Adipose tissue (tissue), 3 donors: ENCODE results near the gene SUN1. TPM values are rescaled to one million over a fixed set of nuclear protein-coding genes. Genes with fewer than 3 reads are reported as not detected.
"Not testable (repeated sequence)": the region's sequence is repeated elsewhere in the genome, so short reads cannot be mapped to it uniquely, and the experiment has no call there.

ENCODE experiments used
- H3K27ac ChIP-seq: one replicate; pipeline ENCODE4 v1.5.1; 2013; ENCODE audit warnings: low read depth, low read length
- WGBS, 3 donors: extraction: QIAGEN DNeasy Blood & Tissue Kit; methylation state at CpG; one replicate each; pipeline ENCODE4 v1.1.7; 2013; 5-methylcytosine and 5-hydroxymethylcytosine counted together
- polyA plus RNA-seq, 3 donors: library from polyadenylated mRNA; stranded (reverse); fragments of 200-250 nt; gene quantifications; one replicate each; pipeline ENCODE4 v1.2.3, GENCODE V29; 2013
- donor health status: healthy with polysubstance abuse.
- donor health status: Bipolar disorder and iron deficiency.
- donor health status: healthy.

Gene SUN1
- polyA plus RNA-seq, 3 donors = 46.9 to 108 (median 73.0) TPM

DNA sequence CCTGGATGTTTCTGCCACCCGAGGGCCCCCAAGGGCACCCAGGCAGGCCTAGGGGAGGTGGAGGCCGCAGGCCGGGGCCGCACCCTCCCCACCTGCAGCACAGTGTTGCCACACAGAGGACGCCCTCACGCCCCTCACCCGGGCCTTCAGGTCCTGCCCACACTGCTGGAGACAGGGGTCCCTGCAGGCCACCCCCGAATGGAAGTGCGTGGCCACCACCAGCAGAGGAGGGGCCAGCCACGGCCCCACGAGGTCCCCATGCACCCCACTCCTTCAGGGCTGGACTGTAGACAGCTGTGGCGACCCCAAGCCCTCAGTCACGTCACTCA lies 86.8 kb downstream of the SUN1 start:
- WGBS, 3 donors = 87 to 92% (median 90%) methylated on average over 13 of the region's 13 CpGs
- no peak overlapping the region for H3K27ac ChIP-seq

DNA sequence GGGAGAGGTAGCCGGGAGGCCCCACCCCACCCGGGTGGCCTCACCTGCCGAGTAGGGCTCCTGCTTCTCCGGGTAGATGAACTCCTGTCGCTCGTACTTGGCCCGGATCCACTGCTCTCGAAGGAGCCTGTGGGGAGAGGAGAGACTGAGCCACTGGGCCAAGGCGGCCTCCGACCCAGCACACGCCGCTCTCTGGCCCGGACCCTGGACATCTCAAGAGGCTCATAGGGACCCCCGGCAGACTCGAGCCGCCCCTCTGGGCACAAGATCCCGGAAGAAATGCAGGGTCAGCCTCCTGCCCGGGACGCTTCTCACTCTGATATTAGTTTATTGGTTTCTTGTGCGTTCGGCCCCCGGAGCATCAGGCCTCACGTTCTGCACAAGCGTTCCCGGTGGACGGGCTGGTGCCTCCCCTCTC lies 87.7 kb downstream of the SUN1 start:
- 79 to 95% (median 83%) methylated on average over 19 to 26 of the region's 26 CpGs for WGBS, 3 donors
- no peak overlapping the region for H3K27ac ChIP-seq

GRCh38 chr7:920351-921070 lies 88.2 kb downstream of the SUN1 start:
- WGBS, 3 donors = 78 to 86% (median 80%) methylated on average over 33 to 40 of the region's 40 CpGs
- no peak overlapping the region for H3K27ac ChIP-seq

DNA sequence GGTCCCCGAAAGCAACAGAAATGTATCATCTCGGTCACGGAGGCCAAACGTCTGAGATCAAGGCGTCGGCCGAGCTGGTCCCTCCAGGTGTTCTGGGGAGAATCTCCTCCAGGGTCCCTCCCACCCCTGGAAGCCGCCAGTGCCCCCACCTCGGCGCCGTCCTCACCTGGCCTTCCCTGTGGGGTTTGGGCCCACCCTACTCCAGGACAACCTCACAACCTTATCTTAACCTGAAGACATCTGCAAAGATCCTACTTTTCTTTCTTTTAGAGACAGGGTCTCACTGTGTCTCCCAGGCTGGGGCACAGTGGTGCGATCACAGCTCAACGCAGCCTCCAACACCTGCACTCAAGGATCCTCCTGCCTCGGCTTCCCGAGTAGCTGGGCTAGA lies 88.8 kb downstream of the SUN1 start:
- no peak overlapping the region for H3K27ac ChIP-seq
- WGBS, 3 donors = 95 to 98% (median 95%) methylated on average over 15 of the region's 15 CpGs

- H3K27ac ChIP-seq = no peak overlapping the region
- 56 to 80% (median 59%) methylated on average over 36 of the region's 36 CpGs for WGBS, 3 donors
Measured at GRCh38 chr7:921581-922333, 89.5 kb downstream of the SUN1 start.

DNA sequence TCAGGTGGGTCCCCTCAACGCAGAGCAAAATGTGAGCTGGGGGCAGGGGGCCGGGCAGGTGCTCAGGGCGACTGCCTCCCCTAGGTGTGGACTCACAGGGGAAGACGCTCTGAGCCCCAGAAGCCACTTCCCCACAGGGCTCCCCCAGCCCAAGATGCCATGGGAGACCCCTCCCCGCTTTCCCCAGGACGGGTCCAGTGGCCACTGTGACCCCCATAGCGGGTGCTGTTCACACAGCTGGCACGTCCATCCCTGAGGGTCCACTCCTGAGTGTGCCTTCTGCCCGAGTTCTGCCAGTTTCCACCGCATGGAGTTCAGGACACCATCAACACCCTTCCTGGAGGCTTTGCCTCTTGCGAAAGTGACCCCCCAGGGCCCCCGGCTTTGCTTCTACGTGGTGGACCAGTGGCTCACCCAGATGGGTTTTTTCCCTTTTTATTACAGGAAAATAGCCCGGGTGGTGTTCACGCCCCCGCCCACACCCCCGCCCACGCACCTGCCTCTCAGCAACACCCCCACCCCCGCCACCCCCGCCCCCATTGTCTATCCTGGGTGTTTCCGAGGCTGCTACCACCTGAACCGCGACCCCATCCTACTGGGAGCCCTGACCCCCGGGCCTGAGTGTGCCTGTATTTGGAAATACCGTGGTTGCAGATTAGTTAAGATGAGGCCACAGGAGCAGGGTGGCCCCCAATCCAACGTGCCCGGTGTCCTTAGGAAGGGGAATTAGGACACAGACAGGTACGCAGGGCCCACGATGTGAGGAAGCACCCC lies 90.2 kb downstream of the SUN1 start:
- no peak overlapping the region for H3K27ac ChIP-seq
- 46 to 72% (median 51%) methylated on average over 29 of the region's 29 CpGs for WGBS, 3 donors

- 41 to 75% (median 41%) methylated on average over 35 to 40 of the region's 40 CpGs for WGBS, 3 donors
Measured at GRCh38 chr7:923108-924041, 91.1 kb downstream of the SUN1 start.

DNA sequence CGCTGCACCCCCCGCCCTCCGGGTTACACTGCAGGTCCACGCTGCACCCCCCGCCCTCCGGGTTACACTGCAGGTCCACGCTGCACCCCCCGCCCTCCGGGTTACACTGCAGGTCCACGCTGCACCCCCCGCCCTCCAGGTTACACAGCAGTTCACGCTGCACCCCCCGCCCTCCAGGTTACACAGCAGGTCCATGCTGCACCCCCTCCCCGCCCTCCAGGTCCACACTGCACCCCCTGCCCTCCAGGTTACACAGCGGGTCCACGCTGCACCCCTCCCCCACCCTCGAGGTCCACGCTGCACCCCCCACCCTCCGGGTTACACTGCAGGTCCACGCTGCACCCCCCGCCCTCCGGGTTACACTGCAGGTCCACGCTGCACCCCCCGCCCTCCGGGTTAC lies 91.8 kb downstream of the SUN1 start:
- not testable (repeated sequence) for H3K27ac ChIP-seq
- 72 to 78% (median 78%) methylated on average over 11 to 18 of the region's 25 CpGs for WGBS, 3 donors

More at GRCh38 chr7:923108-924041, 91.1 kb downstream of the SUN1 start:
- no peak overlapping the region for H3K27ac ChIP-seq

Other genes with a start within 250 kb of the SUN1 start
- 10 to 100 TPM; 11.0 to 14.6 (median 11.8) TPM for gene DNAAF5, start 105.8 kb upstream of the SUN1 start, polyA plus RNA-seq
- gene PRKAR1B, start 105.2 kb upstream of the SUN1 start, polyA plus RNA-seq = 10 to 100 TPM in 2 of 3 donors, 1 to 10 TPM in 1; 4.0 to 10.2 (median 10.1) TPM
- 10 to 100 TPM; 27.7 to 35.9 (median 35.4) TPM for gene GET4, start 44.1 kb downstream of the SUN1 start, polyA plus RNA-seq
- gene ADAP1, start 122.2 kb downstream of the SUN1 start, polyA plus RNA-seq = 10 to 100 TPM in 1 of 3 donors, 1 to 10 TPM in 2; 8.7 to 11.7 (median 9.8) TPM
- 1 to 10 TPM; 3.7 to 5.1 (median 4.8) TPM for gene COX19, start 143.1 kb downstream of the SUN1 start, polyA plus RNA-seq
- under 1 TPM in 1 of 3 donors, not detected in 2; 0.06 TPM for gene CYP2W1, start 150.7 kb downstream of the SUN1 start, polyA plus RNA-seq
- gene GPR146, start 212.1 kb downstream of the SUN1 start, polyA plus RNA-seq = 10 to 100 TPM; 18.4 to 71.2 (median 41.9) TPM